ENCODE data around the gene LEF1.

- no peak for TF ChIP-seq GATA3 (IDR thresholded peaks at IDR 0.05; ENCODE audit: low read depth, low read length)
- no peak for TF ChIP-seq GATA2 (IDR thresholded peaks at IDR 0.05; ENCODE audit: low read depth, low read length)
Observed at GRCh38 chr4:108155373-108155772, 13.4 kb downstream of the LEF1 start.
